Rectal smooth muscle tissue (tissue), 1 donor: ENCODE data around the gene CASQ1.

ENCODE experiments used
- H3K27ac ChIP-seq: one replicate; pipeline ENCODE4 v1.7.0; 2013; ENCODE audit warnings: low read depth, low read length, inconsistent platforms
- H3K27me3 ChIP-seq: one replicate; pipeline ENCODE4 v1.7.0; 2013; ENCODE audit warnings: low read length; ENCODE audit not compliant: control insufficient read depth, insufficient read depth
- H3K36me3 ChIP-seq: one replicate; pipeline ENCODE4 v1.7.0; 2013; ENCODE audit warnings: low read length; ENCODE audit not compliant: control insufficient read depth, insufficient read depth
- H3K4me1 ChIP-seq: one replicate; pipeline ENCODE4 v1.7.0; 2013; ENCODE audit warnings: low read length; ENCODE audit not compliant: control insufficient read depth, insufficient read depth
- H3K4me3 ChIP-seq: one replicate; pipeline ENCODE4 v1.7.0; 2013; ENCODE audit warnings: low read length
- H3K9ac ChIP-seq: one replicate; pipeline ENCODE4 v1.7.0; 2013; ENCODE audit warnings: low read length

Gene CASQ1

DNA sequence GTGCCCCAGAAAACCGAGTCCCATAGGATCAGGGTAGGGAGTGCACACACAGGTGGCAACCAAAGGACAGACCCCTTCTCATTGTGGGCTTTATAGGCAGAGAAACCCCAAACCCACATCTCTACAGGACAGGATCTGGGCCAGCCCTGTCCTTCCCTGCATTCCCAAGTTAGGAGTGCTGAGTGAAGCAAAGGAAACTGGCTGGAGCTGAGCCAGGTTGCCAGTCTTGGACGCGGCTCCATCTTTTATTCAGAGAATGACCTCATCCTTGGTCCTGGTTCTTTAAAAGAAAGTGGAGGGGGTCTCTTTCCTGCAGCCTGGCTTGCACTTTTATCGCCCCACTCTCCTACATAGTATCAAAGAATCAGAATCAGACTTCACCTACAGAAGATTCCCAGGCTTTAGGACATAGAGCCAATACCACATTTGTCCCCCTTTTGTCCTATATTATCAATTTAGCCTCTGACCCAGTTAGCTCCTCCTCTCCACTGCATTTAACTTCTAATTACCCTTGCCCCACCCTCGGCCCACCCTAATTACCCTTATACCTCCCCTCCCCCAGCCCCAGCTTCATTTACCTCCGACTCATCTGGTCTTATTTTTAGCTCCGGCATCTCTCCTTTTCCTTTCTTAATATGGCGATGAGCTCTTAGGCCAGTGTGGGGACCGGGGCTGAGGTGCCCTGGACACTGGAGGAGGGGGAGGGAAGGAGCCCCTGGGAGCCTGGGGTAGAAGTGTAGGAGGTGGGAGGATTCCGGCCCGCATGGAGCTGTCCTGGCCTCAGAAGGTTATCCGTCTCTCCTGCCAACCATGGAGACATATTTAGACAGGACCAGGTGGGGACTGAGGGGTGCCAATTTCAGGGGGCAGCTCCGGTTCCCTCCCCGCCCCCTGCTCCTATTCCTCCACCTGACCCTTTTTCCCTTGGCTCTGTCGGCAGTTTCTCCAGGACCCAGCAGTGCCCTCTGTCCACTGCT lies at the start of gene CASQ1:
Gene CASQ1, plus strand, starts transcription at position 927 of the 977 bp plus-strand sequence. CDS start 177 bp downstream, outside the sequence.
- no peak within 1 kb of the TSS for H3K9ac ChIP-seq
- H3K27me3 ChIP-seq = no peaks in the 10 kb centered on the region
- H3K36me3 ChIP-seq = no peaks in the 10 kb centered on the region
- no peak within 1 kb of the TSS for H3K27ac ChIP-seq
- H3K4me3 ChIP-seq = no peak within 1 kb of the TSS
- peaks cover 6% of the 10 kb centered on the region for H3K4me1 ChIP-seq

DNA sequence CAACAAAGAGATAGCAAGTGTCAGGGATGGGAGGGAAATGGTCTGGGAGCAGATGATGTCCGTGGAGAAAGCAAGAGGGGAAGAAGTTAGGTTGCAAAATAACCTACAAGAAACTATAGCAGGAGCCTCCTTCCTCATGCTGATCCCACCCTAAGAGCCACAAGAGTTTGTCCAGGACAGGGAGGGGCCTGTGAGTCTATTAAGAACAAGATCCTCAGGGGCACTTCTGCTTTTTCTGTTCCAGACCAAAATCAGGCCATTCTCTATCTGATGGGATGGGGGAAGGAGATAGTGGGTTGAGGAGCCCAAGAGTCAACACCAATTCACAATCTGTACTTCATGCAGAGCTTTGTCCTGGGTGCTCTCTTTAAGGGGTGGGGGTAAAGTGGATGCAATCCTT lies 46.7 kb upstream of the CASQ1 start:
- H3K4me1 ChIP-seq = no peaks in the 10 kb centered on the region
- H3K27ac ChIP-seq = no peak overlapping the region
- H3K4me3 ChIP-seq = no peak overlapping the region
- no peak overlapping the region for H3K9ac ChIP-seq
- H3K27me3 ChIP-seq = no peaks in the 10 kb centered on the region
- H3K36me3 ChIP-seq = no peaks in the 10 kb centered on the region

DNA sequence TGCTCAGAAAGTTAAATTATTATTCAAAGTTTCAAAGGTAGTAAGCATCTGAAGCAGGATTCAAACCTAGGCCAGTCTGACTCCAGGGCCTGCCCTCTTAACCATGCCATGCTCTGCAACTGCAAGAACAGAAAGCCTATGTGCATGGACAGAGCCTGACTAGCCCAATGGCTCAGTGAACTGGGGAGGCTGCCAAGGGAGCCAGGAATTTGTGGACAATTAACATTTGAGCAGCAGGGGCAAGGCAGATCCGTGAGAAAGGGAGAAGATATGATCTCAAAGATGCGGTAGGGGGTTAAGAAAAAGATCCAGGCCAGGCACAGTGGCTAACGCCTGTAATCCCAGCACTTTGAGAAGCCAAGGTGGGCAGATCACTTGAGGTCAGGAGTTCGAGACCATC lies 45.5 kb upstream of the CASQ1 start:
- Histone ChIP-seq H3K36me3 (no peaks in the 10 kb centered on the region), H3K27me3 (no peaks in the 10 kb centered on the region), H3K27ac (no peak overlapping the region)

DNA sequence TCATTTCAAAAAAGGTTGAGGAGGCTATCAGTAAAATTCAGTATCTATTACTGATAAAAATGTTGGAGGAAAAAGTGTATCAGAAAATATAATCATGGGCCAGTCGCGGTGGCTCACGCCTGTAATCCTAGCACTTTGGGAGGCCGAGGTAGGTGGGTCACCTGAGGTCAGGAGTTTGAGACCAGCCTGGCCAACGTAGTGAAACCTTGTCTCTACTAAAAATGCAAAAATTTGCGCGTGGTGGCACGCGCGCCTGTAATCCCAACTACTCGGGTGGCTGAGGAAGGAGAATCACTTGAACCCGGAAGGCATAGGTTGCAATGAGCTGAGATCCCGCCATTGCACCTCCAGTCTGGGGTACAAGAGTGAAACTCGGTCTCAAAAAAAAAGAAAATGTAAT lies 44.3 kb upstream of the CASQ1 start:
- no peaks in the 10 kb centered on the region for H3K4me1 ChIP-seq
- H3K27me3 ChIP-seq = no peaks in the 10 kb centered on the region
- H3K4me3 ChIP-seq = no peak overlapping the region
- H3K36me3 ChIP-seq = no peaks in the 10 kb centered on the region
- H3K27ac ChIP-seq = no peak overlapping the region
- no peak overlapping the region for H3K9ac ChIP-seq

More for the DNA sequence above, 45.5 kb upstream of the CASQ1 start:
- Histone ChIP-seq H3K4me3 (no peak overlapping the region), H3K9ac (no peak overlapping the region), H3K4me1 (no peaks in the 10 kb centered on the region)

DNA sequence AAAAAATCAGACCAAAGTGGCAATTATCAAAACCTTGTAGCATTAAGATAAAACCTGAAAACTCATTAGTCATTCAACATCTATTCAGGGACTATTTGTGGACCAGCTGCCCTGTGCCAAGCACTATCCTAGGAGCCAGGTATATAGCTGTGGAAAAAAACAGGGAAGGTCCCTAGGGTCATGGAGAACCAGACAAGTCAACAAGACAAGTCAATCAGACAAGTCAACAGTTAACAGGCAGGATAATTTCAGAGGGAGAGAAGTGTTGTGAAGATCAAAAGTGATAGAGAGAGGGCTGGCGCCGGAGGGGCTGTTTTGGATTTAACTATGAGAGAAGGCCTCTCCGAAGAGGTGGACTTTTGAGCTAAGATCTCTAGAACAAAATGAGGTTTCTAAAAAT lies 42.3 kb upstream of the CASQ1 start:
- no peak overlapping the region for H3K4me3 ChIP-seq
- H3K27me3 ChIP-seq = no peaks in the 10 kb centered on the region
- no peak overlapping the region for H3K9ac ChIP-seq
- no peaks in the 10 kb centered on the region for H3K4me1 ChIP-seq
- H3K36me3 ChIP-seq = no peaks in the 10 kb centered on the region
- H3K27ac ChIP-seq = no peak overlapping the region

DNA sequence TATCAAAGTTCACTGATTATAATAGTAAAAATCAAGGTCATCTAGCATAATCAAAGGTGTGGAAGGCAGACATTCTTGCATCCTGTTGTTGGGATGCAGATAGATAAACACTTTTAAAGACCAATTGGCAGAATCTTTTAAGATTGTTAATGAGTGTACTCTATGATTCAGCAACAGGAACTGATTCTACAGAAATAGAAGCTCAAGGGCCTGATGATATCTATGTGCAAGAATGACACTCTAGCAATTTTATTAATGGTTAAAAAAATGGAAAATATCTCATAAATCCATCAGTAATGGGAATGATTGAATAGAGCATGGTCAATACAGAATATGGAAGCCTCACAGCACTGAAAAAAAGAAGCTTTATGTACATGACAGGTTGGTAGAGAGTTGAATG lies 41.1 kb upstream of the CASQ1 start:
- Histone ChIP-seq H3K36me3 (no peaks in the 10 kb centered on the region), H3K27me3 (no peaks in the 10 kb centered on the region), H3K4me3 (no peak overlapping the region), H3K9ac (no peak overlapping the region), H3K4me1 (no peaks in the 10 kb centered on the region), H3K27ac (no peak overlapping the region)

DNA sequence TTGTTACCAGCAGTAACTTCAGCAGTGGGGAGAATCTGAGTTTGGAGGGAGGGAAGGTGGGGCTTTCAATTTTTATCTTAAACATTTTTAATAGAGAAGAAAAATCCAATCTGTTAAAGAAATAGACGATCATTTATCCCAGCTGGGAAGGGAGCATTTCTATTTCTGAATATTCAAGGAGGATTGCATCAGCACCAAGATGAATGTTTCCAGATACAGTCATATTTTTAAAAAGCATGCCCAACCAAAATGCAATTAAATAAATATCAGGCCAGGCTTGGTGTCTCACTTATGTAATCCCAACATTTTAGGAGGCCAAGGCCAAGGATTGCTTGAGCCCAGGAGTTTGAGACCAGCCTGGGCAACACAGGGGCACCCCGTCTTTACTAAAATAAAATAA lies 40.7 kb upstream of the CASQ1 start:
- Histone ChIP-seq H3K27me3 (no peaks in the 10 kb centered on the region), H3K27ac (no peak overlapping the region), H3K4me3 (no peak overlapping the region), H3K36me3 (no peaks in the 10 kb centered on the region), H3K4me1 (no peaks in the 10 kb centered on the region), H3K9ac (no peak overlapping the region)

DNA sequence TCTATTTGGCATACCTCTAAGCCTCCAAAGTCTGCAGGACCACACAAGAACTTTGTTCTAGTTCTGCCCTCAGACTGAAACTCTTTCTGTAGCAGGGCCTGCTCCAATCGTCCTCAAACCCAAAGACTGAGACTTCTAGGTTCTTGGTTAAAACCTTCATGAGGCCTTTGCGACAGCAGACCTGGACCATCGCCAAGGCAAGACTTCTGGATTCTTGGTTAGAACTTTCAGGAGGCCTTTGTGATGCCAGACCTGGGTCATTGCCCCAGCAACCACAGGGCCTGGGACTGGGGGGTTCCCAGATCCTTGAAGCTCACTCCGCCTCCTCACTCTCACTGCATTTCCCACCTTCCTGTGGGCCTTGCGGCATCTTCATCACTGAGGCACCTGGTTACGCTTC lies 39.1 kb upstream of the CASQ1 start, which contains the start of gene ATP1A4:
Gene ATP1A4, plus strand, starts transcription at position 301 of the 400 bp plus-strand sequence. CDS start 438 bp downstream, outside the sequence.
- Histone ChIP-seq H3K4me3 (no peak within 1 kb of the TSS), H3K36me3 (no peaks in the 10 kb centered on the region), H3K27ac (no peak within 1 kb of the TSS), H3K4me1 (no peaks in the 10 kb centered on the region), H3K9ac (no peak within 1 kb of the TSS), H3K27me3 (no peaks in the 10 kb centered on the region)

DNA sequence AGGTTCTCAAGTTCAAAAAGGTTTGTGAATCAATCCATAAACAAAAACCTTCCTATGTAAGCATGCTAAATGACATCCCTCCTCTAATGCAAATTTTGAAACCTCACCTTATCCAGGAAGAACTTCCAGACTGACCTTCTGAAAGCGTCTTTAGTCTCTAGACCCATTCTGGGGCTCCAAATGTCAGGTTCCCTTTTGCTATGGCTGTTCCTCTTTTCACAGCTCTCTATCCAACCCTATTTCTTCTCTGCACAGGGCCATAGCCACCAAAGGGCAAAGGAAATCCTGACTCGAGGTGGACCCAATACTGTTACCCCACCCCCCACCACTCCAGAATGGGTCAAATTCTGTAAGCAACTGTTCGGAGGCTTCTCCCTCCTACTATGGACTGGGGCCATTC lies 35.6 kb upstream of the CASQ1 start:
- Histone ChIP-seq H3K27ac (no peak overlapping the region), H3K9ac (no peak overlapping the region), H3K36me3 (no peaks in the 10 kb centered on the region), H3K27me3 (no peaks in the 10 kb centered on the region), H3K4me3 (no peak overlapping the region), H3K4me1 (no peaks in the 10 kb centered on the region)

DNA sequence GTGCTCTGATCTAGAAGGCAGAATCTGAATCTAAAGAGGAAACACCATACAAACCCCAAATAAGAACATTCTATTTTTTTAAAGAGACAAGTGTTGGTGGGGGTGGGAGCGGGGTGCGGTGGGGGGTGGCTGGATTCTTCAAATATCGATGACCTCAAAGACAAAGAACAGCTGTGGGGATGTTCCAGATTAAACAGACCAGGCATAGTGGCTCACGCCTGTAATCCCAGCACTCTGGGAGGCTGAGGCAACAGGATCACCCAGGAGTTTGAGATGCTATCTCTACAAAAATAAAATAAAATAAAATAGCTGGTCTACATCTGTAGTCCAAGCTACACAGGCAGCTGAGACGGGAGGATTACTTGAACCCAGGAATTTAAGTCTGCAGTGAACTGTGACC lies 34.0 kb upstream of the CASQ1 start:
- Histone ChIP-seq H3K9ac (no peak overlapping the region), H3K4me3 (no peak overlapping the region), H3K36me3 (no peaks in the 10 kb centered on the region), H3K4me1 (no peaks in the 10 kb centered on the region), H3K27ac (no peak overlapping the region), H3K27me3 (no peaks in the 10 kb centered on the region)

DNA sequence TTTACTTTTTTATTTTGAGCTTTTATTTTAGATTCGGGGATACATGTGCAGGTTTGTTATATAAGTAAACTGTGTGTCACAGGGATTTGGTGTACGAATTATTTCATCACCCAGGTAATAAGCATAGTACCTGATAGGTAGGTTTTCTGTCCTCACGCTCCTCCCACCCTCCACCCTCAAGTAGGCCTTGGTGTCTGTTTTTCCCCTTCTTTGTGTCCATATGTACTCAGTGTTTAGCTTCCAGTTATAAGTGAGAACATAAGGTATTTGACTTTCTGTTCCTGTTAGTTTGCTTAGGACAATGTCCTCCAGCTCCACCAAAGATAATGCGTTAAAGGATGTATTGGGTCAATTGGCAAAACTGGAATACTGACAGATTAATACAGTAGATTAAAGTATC lies 33.2 kb upstream of the CASQ1 start:
- no peak overlapping the region for H3K27ac ChIP-seq
- no peaks in the 10 kb centered on the region for H3K4me1 ChIP-seq

DNA sequence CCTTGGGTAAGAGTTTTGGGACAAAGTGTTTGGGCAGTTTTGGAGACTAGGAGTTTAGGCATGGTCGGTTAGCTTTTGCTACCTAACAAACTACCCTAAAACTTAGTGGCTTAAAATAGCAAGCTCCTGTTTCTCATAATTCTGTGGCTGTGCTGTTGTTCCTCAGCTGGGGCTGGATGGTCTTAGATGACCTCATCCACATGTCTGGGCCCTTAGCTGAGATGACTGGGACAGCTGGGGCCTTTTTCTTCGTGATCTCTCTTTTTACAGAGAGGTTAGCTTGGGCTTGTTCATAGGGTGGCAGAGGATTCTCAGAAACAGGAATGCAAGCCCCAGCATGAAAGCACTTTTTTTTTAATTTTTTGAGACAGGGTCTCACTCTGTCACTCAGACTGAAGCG lies 32.3 kb upstream of the CASQ1 start:
- no peaks in the 10 kb centered on the region for H3K36me3 ChIP-seq
- no peaks in the 10 kb centered on the region for H3K27me3 ChIP-seq
- H3K4me3 ChIP-seq = no peak overlapping the region
- H3K27ac ChIP-seq = no peak overlapping the region
- no peaks in the 10 kb centered on the region for H3K4me1 ChIP-seq
- H3K9ac ChIP-seq = no peak overlapping the region

More for the DNA sequence above, 33.2 kb upstream of the CASQ1 start:
- Histone ChIP-seq H3K4me3 (no peak overlapping the region), H3K9ac (no peak overlapping the region), H3K27me3 (no peaks in the 10 kb centered on the region), H3K36me3 (no peaks in the 10 kb centered on the region)

DNA sequence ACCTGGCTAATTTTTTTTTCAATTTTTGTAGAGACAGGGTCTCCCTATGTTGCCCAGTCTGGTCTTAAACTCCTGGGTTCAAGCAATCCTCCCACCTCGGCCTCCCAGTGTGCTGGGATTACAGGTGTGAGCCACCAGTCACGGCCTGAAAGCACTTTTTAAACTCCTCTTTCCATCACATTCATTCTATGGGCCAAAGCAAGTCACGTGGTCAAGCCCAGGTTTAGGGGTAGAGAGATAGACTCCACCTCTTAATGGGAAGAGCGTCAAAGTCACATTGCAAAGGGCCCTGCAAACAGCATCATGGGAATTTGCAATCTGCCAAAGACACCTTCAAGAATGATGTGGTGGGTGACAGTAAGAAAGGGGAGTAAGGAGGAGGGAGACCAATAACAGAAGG lies 31.8 kb upstream of the CASQ1 start:
- Histone ChIP-seq H3K27ac (no peak overlapping the region), H3K4me3 (no peak overlapping the region), H3K4me1 (no peaks in the 10 kb centered on the region), H3K9ac (no peak overlapping the region), H3K27me3 (no peaks in the 10 kb centered on the region), H3K36me3 (no peaks in the 10 kb centered on the region)
